Measurements from ENCODE around the gene CCR5AS.
"Not testable (repeated sequence)": the region's sequence is repeated elsewhere in the genome, so short reads cannot be mapped to it uniquely, and the experiment has no call there.

Gene CCR5AS

DNA sequence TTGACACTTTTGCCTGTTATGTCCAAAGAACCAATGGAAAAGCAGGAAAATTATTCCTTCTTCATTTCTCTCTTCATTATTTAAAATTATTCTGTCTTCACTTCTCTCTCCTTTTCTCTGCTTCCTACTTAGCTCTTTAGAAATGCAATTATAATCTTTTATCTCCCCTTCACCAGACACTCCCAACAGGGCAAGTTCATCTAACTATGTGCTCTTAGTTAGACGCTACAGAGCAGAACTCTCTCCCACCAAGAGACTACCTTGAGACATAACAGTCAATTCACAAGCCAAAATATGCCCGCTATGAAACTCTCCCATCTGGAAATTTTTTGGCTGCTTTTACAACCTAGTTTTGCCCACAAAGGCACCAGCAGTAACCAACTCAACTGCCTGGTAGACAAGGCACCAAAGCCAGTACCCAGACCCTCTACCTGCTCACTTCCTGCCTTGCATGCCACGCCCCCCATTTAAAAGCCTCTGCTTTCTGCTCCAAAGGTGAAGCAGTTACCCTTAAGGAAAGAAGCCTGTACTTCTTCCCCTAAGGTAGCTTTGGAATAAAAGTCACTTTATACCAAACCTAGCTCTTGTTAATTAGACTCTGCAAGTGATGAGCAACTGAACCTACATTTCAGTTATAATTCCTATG lies 28.3 kb upstream of the CCR5AS start:
- Histone ChIP-seq H3K9me3 (ENCODE audit: control insufficient read depth, insufficient read depth, low read length) (no peaks in the 10 kb centered on the region), H3K36me3 (ENCODE audit: insufficient read depth, low read length) (no peaks in the 10 kb centered on the region), H3K9ac (ENCODE audit: low read depth, low read length) (no peak overlapping the region), H3K4me1 (ENCODE audit: insufficient read depth, low read length) (no peaks in the 10 kb centered on the region)

DNA sequence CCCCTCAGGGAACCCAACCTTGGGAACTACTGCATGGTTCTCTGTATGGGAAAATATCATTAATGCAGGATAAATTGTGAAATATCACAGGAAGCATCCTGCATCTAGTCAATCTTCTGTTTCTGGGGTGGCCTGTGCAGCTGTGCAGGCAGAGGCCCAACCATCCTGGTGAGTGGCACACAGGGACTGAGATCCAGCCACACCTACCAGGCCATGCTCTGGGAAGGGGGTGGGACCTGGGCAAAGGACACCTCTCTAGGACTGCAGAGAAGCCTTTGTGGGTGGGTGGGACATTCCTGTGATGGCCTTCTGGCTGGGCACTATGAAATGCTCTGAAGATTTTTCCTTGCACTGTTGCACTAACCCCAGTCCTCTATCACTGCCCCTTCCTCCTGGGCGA lies 27.0 kb upstream of the CCR5AS start:
- Histone ChIP-seq H3K4me1 (ENCODE audit: insufficient read depth, low read length) (no peaks in the 10 kb centered on the region), H3K9ac (ENCODE audit: low read depth, low read length) (no peak overlapping the region), H3K36me3 (ENCODE audit: insufficient read depth, low read length) (no peaks in the 10 kb centered on the region)

DNA sequence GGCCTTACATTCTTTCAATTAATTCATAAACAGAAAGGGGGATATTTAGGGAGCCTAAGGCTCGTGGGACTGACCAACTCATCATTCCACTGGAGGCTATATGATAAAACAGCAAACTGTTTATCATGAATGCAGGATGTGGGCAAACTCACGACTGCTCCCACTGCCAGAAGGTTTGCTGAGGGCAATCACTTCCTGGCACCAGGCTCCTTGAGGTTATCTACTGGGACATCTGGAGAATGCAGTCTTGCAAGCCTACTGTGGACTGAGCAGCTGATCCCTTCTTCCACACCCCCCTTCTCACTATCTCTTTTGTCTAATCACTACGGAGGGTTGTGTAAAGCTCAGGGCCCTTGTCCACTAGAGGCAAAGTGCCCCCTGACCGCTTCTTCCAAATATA lies 26.3 kb upstream of the CCR5AS start:
- not testable (repeated sequence) for H3K4me1 ChIP-seq (ENCODE audit: insufficient read depth, low read length); H3K36me3 ChIP-seq (ENCODE audit: insufficient read depth, low read length); H3K9me3 ChIP-seq (ENCODE audit: control insufficient read depth, insufficient read depth, low read length); H3K9ac ChIP-seq (ENCODE audit: low read depth, low read length)

More for the DNA sequence above, 27.0 kb upstream of the CCR5AS start:
- H3K9me3 ChIP-seq (ENCODE audit: control insufficient read depth, insufficient read depth, low read length): no peaks in the 10 kb centered on the region

DNA sequence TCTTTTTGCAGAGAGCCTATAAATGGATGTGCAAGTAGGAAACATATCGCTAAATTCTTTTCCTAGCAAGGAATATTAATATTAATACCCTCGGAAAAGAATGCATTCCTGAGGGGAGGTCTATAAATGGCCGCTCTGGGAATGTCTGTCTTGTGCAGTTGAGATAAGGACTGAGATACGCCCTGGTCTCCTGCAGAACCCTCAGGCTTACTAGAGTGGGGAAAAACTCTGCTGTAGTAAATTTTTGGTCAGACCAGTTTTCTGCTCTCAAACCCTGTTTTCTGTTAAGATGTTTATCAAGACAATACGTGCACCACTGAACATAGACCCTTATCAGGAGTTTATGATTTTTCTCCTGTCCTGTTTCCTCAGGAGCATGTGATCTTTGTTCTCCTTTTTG lies 25.0 kb upstream of the CCR5AS start:
- not testable (repeated sequence) for H3K9me3 ChIP-seq (ENCODE audit: control insufficient read depth, insufficient read depth, low read length); H3K4me1 ChIP-seq (ENCODE audit: insufficient read depth, low read length); H3K9ac ChIP-seq (ENCODE audit: low read depth, low read length); H3K36me3 ChIP-seq (ENCODE audit: insufficient read depth, low read length)

DNA sequence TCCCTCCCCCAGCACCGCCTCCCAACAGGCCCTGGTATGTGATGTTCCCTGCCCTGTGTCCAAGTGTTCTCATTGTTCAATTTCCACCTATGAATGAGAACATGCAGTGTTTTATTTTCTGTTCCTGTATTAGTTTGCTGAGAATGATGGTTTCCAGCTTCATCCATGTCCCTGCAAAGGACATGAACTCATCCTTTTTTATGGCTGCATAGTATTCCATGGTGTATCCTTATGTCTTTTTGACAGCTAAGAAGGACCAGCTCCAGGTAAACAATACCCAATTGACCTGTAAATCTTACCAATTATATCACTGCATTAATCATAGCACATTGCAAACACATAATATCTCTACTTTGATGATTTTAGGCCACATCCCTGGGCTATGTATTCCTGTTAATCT lies 24.0 kb upstream of the CCR5AS start:
- not testable (repeated sequence) for H3K9me3 ChIP-seq (ENCODE audit: control insufficient read depth, insufficient read depth, low read length); H3K36me3 ChIP-seq (ENCODE audit: insufficient read depth, low read length); H3K4me1 ChIP-seq (ENCODE audit: insufficient read depth, low read length); H3K9ac ChIP-seq (ENCODE audit: low read depth, low read length)

DNA sequence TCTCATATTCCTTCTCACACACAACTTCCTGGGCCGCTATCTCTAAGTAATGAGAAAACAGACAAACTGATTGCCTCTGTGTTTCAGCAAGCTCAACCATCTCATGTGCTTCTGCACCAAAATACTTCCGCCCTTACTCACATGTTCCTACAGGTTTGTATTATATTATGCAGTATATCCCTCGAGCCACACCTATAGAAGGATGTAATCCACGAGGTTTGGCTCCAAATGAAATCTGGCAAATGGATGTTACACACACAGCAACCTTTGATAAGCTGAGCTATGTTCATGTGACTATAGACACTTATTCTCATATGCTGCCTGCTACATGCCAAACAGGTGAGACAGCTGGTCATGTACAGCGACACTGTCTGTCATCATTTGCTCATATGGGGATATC lies 22.8 kb upstream of the CCR5AS start:
- H3K36me3 ChIP-seq (ENCODE audit: insufficient read depth, low read length): no peaks in the 10 kb centered on the region
- H3K9ac ChIP-seq (ENCODE audit: low read depth, low read length): no peak overlapping the region
- H3K9me3 ChIP-seq (ENCODE audit: control insufficient read depth, insufficient read depth, low read length): no peaks in the 10 kb centered on the region
- H3K4me1 ChIP-seq (ENCODE audit: insufficient read depth, low read length): no peaks in the 10 kb centered on the region

DNA sequence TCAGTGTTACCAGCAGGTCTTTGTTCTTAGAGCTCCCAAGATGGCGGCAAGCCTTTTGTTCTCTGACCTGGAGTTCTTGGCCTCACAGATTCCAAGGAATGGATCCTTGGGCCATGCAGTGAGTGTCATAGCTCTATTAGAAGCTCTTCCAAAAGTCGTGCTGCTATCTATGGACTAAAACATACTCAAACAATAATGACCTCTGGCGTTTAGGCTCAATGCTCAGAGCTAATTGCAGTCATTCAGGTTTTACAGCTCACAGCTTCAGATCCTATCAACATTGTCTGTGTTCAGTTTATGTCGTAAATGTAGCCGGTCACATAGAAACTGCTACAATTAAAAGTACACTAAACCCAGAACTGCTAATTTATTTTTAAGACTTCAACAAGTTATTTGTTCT lies 22.4 kb upstream of the CCR5AS start:
- H3K4me1 ChIP-seq (ENCODE audit: insufficient read depth, low read length): no peaks in the 10 kb centered on the region
- no peaks in the 10 kb centered on the region for H3K36me3 ChIP-seq (ENCODE audit: insufficient read depth, low read length)
- H3K9me3 ChIP-seq (ENCODE audit: control insufficient read depth, insufficient read depth, low read length): no peaks in the 10 kb centered on the region
- H3K9ac ChIP-seq (ENCODE audit: low read depth, low read length): no peak overlapping the region

DNA sequence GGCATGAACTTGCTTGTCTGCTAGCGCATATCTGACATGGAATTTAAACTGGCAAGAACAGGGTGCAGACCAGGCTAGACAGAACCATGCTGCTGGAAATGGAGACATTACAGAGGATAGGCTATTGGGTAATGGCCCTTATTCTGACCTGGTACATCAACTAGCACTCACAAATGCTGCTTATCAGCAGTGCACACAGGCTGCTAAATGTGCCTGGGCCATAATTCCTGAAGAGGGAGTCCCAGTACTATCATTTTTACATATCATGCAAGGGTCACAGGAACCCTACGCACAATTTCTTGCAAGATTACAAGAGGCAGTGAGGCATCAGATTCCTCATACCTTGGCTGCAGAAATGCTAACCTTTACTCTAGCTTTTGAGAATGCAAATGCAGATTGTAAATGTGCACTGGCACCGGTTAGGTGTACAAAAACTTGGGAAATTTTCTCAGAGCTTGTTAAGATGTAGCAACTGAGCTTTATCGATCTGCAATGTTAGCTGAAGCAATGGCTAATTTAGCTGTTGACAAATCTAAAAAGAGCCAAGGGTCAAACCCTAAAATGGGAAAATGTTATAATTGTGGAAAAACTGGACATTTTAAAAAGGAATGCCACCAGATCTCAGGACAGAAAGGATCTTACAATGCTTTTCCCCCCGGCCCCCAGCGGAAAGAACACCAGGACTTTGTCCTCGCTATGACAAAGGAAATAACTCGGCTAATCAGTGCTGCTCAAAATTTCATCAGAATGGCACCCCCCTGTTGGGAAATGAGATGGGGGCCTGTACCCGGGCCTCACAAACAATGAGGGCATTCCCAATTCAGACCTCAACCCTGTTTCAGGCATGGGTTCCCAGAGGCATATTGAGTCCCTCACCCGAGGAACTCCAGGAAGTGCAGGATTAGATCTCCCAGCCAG lies 21.3 kb upstream of the CCR5AS start:
- Histone ChIP-seq H3K4me1 (ENCODE audit: insufficient read depth, low read length) (no peaks in the 10 kb centered on the region), H3K9ac (ENCODE audit: low read depth, low read length) (no peak overlapping the region), H3K9me3 (ENCODE audit: control insufficient read depth, insufficient read depth, low read length) (no peaks in the 10 kb centered on the region), H3K36me3 (ENCODE audit: insufficient read depth, low read length) (no peaks in the 10 kb centered on the region)

DNA sequence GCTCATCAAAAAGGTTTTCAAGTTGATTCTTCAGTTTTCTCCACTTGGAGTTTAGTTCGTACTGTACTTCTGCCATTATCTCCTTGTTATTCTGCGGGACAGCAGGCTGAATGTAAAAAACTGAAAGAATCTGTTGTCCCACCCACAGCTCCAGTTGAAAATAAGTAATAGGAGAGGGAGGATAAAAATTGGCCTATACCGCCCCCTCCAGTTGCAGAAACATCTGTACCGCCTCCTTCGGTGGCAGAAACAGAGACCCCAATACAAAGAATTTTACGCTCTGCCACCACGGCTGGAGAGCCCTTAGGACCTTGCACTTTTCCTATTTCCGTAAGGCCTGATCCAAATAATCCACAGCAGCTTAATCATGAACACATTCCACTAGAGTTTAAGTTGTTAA lies 20.5 kb upstream of the CCR5AS start:
- not testable (repeated sequence) for H3K4me1 ChIP-seq (ENCODE audit: insufficient read depth, low read length); H3K9ac ChIP-seq (ENCODE audit: low read depth, low read length); H3K36me3 ChIP-seq (ENCODE audit: insufficient read depth, low read length); H3K9me3 ChIP-seq (ENCODE audit: control insufficient read depth, insufficient read depth, low read length)

DNA sequence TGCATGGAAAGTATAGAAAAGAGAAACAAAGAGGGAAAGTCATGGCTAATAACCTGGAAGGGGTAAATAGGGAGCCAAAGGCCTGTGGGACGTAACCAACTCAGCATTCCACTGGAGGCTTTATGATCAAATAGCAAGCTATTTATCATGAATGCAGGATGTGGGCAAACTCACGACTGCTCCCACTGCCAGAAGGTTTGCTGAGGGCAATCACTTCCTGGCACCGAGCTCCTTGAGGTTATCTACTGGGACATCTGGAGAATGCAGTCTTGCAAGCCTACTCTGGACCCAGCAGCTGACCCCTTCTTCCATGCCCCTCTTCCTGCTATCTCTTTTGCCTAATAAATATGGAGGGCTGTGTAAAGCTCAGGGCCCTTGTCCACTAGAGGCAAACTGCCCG lies 19.6 kb upstream of the CCR5AS start:
- H3K4me1 ChIP-seq (ENCODE audit: insufficient read depth, low read length); H3K9me3 ChIP-seq (ENCODE audit: control insufficient read depth, insufficient read depth, low read length); H3K36me3 ChIP-seq (ENCODE audit: insufficient read depth, low read length); H3K9ac ChIP-seq (ENCODE audit: low read depth, low read length): not testable (repeated sequence)

DNA sequence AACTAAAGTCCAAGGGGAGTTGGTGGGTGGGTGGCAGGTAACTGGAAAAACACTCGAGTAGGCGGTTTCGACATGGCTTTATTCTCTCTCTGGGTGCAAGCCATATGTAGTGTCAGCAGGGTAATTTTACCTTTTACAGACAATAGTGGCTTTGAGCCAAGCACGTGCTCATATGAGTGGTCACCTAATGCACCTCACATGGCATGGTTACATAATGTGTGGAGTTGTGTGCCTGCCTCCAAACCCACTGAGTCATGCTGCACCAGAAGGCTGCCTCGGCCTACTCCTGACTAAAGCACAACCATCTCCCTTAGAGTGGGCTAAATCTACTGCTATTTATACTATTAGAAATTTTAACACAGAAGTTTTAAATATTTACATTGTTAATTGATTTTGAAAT lies 16.7 kb upstream of the CCR5AS start:
- no peaks in the 10 kb centered on the region for H3K4me1 ChIP-seq (ENCODE audit: insufficient read depth, low read length)
- H3K36me3 ChIP-seq (ENCODE audit: insufficient read depth, low read length): no peaks in the 10 kb centered on the region
- no peaks in the 10 kb centered on the region for H3K9me3 ChIP-seq (ENCODE audit: control insufficient read depth, insufficient read depth, low read length)
- H3K9ac ChIP-seq (ENCODE audit: low read depth, low read length): no peak overlapping the region

DNA sequence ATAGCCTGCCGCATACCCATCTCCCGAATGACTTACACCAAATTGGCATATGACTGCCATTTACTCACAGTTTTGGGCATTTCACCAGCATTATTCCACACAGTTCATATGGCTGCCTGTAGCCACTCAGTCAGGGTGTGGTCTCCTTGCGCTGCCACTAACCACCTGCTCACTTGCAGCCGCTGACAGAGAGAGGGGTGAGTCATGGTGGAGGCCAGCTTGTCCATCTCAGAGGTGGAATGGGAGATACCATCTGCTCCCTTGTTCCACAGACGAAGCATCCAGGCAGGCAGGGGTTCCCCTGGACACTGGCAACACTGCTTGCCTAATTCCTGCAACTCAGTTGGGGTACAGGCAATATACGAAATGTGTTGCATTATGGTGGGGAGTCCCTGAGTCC lies 15.8 kb upstream of the CCR5AS start:
- 0 out of 2 replicates have a peak, but pooled peaks cover 4% of the 10 kb centered on the region for H3K4me1 ChIP-seq (ENCODE audit: insufficient read depth, low read length)
- H3K9me3 ChIP-seq (ENCODE audit: control insufficient read depth, insufficient read depth, low read length): no peaks in the 10 kb centered on the region
- no peak overlapping the region for H3K9ac ChIP-seq (ENCODE audit: low read depth, low read length)
- H3K36me3 ChIP-seq (ENCODE audit: insufficient read depth, low read length): no peaks in the 10 kb centered on the region

DNA sequence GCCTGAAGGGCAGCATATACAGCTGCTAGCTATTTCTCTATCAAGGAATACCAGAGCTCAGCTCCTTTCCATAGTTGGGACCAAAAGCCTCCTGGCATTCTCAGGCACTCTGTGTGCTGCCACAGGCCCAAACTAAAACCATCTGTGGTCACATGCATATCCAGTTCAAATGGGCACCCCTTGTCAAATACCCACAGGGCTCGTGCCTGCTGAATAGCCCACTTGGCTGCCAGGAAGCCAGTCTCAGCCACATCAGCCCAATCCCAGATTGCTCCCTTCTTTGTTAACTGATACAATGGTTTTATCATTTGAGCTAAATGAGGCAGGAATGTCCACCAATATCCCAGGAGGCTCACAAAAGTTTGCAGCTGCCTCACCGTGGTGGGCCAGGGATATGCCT lies 14.1 kb upstream of the CCR5AS start:
- H3K9ac ChIP-seq (ENCODE audit: low read depth, low read length): no peak overlapping the region
- H3K9me3 ChIP-seq (ENCODE audit: control insufficient read depth, insufficient read depth, low read length): no peaks in the 10 kb centered on the region
- 0 out of 2 replicates have a peak, but pooled peaks cover 4% of the 10 kb centered on the region for H3K4me1 ChIP-seq (ENCODE audit: insufficient read depth, low read length)
- H3K36me3 ChIP-seq (ENCODE audit: insufficient read depth, low read length): no peaks in the 10 kb centered on the region

DNA sequence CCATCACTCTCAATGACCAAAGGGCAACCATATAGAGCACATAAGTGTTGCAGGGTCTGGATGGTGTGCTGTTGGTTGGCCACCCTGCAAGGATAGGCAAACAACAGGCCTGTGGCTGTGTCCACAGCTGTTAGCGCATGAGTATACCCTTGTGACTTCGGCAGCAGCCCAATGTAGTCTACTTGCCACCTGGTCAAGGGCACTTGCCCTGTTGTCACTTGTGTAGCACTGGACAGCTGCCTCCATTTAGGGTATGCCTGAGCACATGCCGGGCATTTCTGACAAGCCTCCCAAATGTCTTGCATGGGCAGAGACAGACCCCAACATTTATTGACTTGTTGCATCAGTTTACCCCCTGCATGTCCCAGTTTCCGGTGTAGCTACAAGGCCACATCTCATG lies 12.9 kb upstream of the CCR5AS start:
- Histone ChIP-seq H3K4me1 (ENCODE audit: insufficient read depth, low read length) (0 out of 2 replicates have a peak, but pooled peaks cover 4% of the 10 kb centered on the region), H3K36me3 (ENCODE audit: insufficient read depth, low read length) (no peaks in the 10 kb centered on the region), H3K9ac (ENCODE audit: low read depth, low read length) (no peak overlapping the region), H3K9me3 (ENCODE audit: control insufficient read depth, insufficient read depth, low read length) (no peaks in the 10 kb centered on the region)
